ENCODE results near the gene FAT1.

Gene FAT1

GRCh38 chr4:186557061-186557460 lies 166.6 kb downstream of the FAT1 start:
- no peak for DNase-seq

GRCh38 chr4:186554914-186555827 lies 168.5 kb downstream of the FAT1 start, which contains the start of gene MTNR1A:
TSS of gene MTNR1A (minus strand) at chr4:186555567. CDS start at chr4:186555365, 202 bp downstream.
- no peak for DNase-seq

GRCh38 chr4:186554539-186554913 lies 169.1 kb downstream of the FAT1 start:
- no peak for DNase-seq

- no peak for DNase-seq
Measured at GRCh38 chr4:186553717-186554116, 169.9 kb downstream of the FAT1 start.

GRCh38 chr4:186551849-186552248 lies 171.8 kb downstream of the FAT1 start:
- no peak for DNase-seq

GRCh38 chr4:186545436-186545835 lies 178.2 kb downstream of the FAT1 start:
- DNase-seq, result no peak

- DNase-seq, result no peak
Measured at GRCh38 chr4:186543206-186543605, 180.4 kb downstream of the FAT1 start.

GRCh38 chr4:186541801-186542200 lies 181.9 kb downstream of the FAT1 start:
- DNase-seq, result no peak

GRCh38 chr4:186537843-186538521 lies 185.7 kb downstream of the FAT1 start:
- no peak for DNase-seq

Data from COR-L47 (cell line).